ENCODE measurements around the gene PCBP2.

Gene PCBP2

GRCh38 chr12:53484686-53485575 lies 33.0 kb downstream of the PCBP2 start:
- Mint-ChIP-seq H3K27me3 (no peaks in the 10 kb centered on the region), H3K4me3 (no peak overlapping the region), H3K4me1 (peaks cover under 1% of the 10 kb centered on the region), H3K36me3 (peaks cover 37% of the 10 kb centered on the region), H3K27ac (no peak overlapping the region), H3K9me3 (no peaks in the 10 kb centered on the region)
- CTCF ChIA-PET: no interaction called here
- DNase-seq: no peak

- CTCF ChIA-PET: interaction anchor here (0.9 kb wide), 1 partner anchor 10 kb away, joined by 5 read pairs; no protein-coding TSS in a partner anchor
- no peaks in the 10 kb centered on the region for H3K9me3 Mint-ChIP-seq
- H3K36me3 Mint-ChIP-seq: peaks cover 34% of the 10 kb centered on the region
Measured at GRCh38 chr12:53485955-53486735, 34.2 kb downstream of the PCBP2 start.

DNA sequence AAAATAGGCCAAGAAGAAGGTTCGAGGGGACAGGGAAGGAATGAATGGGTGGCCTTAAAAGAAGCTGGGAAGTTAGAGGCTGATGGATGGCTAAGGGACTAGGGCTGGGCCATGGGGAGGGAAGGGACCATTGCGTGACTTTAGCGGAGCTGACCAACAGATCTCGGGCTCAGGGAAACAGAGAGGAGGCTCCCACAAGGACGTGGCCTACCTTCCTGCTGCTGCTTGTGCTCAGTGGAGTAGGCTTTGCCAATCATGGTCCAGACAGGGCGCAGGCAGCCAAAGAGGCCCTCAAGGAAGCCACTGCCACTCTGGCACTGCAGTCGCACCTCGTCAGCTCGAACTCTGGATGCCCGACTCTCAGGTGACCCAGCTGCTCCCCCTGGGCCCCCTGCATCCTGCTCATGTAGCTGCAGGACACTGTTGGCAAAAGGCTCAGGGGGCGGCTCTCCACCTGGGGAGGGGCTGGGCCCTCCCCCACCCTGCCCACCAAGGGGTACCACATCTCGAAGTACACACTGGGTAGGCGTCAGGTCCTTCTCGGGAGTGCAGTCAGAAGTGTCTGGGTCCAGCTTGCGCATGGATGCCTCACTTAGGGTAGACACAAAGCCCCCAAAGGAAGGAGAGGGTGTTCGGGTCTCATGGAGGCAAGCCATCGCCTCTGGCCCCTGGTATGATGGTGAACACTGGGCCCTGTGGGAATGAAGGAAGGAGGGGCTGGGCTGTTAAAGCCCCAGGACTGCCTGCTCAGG lies 35.0 kb downstream of the PCBP2 start:
- no peaks in the 10 kb centered on the region for H3K27me3 Mint-ChIP-seq
- no peak overlapping the region for H3K4me3 Mint-ChIP-seq
- peaks cover 30% of the 10 kb centered on the region for H3K36me3 Mint-ChIP-seq
- no peak for DNase-seq
- CTCF ChIA-PET: interaction anchor here (0.9 kb wide), 1 partner anchor 11 kb away, joined by 5 read pairs; no protein-coding TSS in a partner anchor
- no peak overlapping the region for H3K27ac Mint-ChIP-seq
- H3K4me1 Mint-ChIP-seq: no peaks in the 10 kb centered on the region
- no peaks in the 10 kb centered on the region for H3K9me3 Mint-ChIP-seq

More at GRCh38 chr12:53485955-53486735, 34.2 kb downstream of the PCBP2 start:
- Mint-ChIP-seq H3K4me1 (no peaks in the 10 kb centered on the region), H3K27ac (no peak overlapping the region), H3K4me3 (no peak overlapping the region), H3K27me3 (no peaks in the 10 kb centered on the region)
- DNase-seq: no peak

GRCh38 chr12:53489242-53489864 lies 37.5 kb downstream of the PCBP2 start:
- Mint-ChIP-seq H3K27ac (no peak overlapping the region), H3K4me1 (peaks cover 19% of the 10 kb centered on the region), H3K4me3 (no peak overlapping the region), H3K27me3 (no peaks in the 10 kb centered on the region), H3K9me3 (no peaks in the 10 kb centered on the region), H3K36me3 (peaks cover 16% of the 10 kb centered on the region)
- no peak for DNase-seq
- CTCF ChIA-PET: interaction anchor here (1.2 to 1.7 kb wide), 2 partner anchors 13 to 168 kb away, joined by 3 to 5 read pairs; partner anchors contain the start of gene AAAS

GRCh38 chr12:53492188-53492587 lies 40.3 kb downstream of the PCBP2 start:
- Mint-ChIP-seq H3K27ac (peak overlapping the region; percentile 69), H3K27me3 (no peaks in the 10 kb centered on the region), H3K9me3 (no peaks in the 10 kb centered on the region), H3K4me1 (peaks cover 33% of the 10 kb centered on the region), H3K36me3 (peaks cover 13% of the 10 kb centered on the region), H3K4me3 (peak overlapping the region; percentile 66)
- CTCF ChIA-PET: interaction anchor here (1.1 to 2.5 kb wide), 5 partner anchors 8 to 17 kb away, joined by 3 to 10 read pairs (median 4); partner anchors contain the start of gene TARBP2
- no peak for DNase-seq

DNA sequence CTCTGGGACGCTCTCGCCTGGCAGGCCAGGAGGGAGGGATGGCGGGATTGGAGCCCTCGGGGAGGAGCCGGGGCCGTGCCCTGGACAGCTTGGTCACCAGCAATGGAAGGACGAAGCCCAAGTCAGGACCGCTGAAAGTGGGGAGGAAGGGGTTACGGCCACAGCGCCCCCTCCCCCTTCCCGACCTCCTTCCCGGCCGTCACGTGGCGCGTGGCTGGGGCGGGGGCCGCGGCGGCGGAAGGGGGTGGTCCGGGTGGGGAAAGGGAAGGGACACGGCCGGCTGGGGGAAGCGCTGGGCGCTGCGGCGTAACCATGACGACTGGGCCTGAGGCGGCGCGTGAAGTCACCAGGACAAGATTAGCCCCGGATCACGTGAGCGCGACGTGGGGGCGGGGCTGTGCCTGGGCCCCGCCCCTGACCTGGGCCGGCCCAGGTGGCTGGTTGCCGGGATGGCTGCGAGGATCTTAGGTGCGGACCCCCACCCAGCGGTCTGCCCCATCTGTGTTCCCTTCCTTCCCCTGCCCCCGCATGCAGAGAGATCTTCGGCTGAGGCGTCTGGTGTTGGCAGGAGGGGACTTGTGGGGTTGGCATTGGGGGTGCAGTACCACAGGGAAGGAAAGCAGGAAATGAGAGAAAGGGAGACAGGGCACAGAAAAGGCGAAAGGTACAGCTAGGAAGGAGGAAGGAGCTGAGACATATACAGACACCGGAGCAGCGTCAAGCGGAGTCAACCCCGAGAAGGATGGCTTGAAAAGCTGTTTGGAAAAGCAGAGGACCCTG lies 41.1 kb downstream of the PCBP2 start:
- Mint-ChIP-seq H3K4me3 (peak overlapping the region; percentile 87), H3K27ac (peak overlapping the region; percentile 75), H3K27me3 (no peaks in the 10 kb centered on the region), H3K4me1 (peaks cover 42% of the 10 kb centered on the region), H3K9me3 (no peaks in the 10 kb centered on the region), H3K36me3 (peaks cover 7% of the 10 kb centered on the region)
- CTCF ChIA-PET: interaction anchor here (1.0 to 1.1 kb wide), 4 partner anchors 11 to 16 kb away, joined by 3 to 5 read pairs (median 4); no protein-coding TSS in a partner anchor
- DNase-seq: peak; percentile 93

GRCh38 chr12:53493610-53494391 lies 41.9 kb downstream of the PCBP2 start:
- Mint-ChIP-seq H3K9me3 (no peaks in the 10 kb centered on the region), H3K36me3 (peaks cover 5% of the 10 kb centered on the region)
- CTCF ChIA-PET: interaction anchor here (1.0 to 1.1 kb wide), 3 partner anchors 12 to 17 kb away, joined by 3 to 5 read pairs (median 4); no protein-coding TSS in a partner anchor

DNA sequence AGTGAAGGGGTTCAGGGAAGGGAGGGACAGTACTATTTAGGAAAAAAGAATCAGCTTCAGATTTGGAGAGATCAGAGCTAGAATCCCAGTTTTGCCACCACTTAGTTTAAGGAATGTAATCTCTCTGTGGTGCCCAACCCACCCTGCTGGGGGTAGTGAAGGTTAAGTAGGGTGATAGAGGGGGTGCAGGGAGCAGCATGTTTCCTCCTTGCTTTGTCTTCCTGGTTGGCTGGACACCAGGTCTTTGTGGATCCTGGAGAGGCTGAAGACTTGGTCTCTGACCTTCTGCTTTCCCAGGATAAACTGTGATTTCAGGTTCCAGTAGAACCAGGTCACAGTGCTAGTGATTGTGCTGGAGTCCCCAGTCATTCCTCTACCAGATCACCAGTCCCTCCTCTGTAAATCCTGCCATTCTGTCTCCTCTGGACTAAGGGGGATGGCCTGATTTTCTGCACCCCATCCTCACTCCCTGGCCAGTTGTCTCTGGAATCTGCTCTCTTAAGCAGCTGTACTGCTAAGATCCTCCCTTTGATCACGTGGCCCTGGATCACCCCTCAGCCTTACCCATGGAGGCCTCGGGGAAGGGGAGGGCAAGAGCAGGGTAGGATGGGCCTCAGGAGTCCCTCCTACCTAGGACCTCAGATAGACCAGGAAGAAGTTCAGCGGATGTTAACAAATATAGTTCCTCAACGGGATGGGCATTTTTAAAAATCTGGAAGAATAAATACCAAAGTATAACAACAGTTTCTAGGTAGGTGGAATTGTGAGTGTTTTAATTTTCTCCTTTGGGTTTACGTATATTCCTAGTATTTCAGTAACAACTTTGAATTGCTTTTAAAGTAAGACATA lies 44.2 kb downstream of the PCBP2 start:
- DNase-seq: no peak
- Mint-ChIP-seq H3K27ac (no peak overlapping the region), H3K9me3 (no peaks in the 10 kb centered on the region), H3K4me3 (no peak overlapping the region), H3K27me3 (no peaks in the 10 kb centered on the region), H3K36me3 (peaks cover 5% of the 10 kb centered on the region), H3K4me1 (peaks cover 60% of the 10 kb centered on the region)
- CTCF ChIA-PET: no interaction called here

More at GRCh38 chr12:53493610-53494391, 41.9 kb downstream of the PCBP2 start:
- H3K4me1 Mint-ChIP-seq: peaks cover 49% of the 10 kb centered on the region
- DNase-seq: no peak
- H3K4me3 Mint-ChIP-seq: peak overlapping the region; percentile 87
- H3K27ac Mint-ChIP-seq: peak overlapping the region; percentile 75
- no peaks in the 10 kb centered on the region for H3K27me3 Mint-ChIP-seq

DNA sequence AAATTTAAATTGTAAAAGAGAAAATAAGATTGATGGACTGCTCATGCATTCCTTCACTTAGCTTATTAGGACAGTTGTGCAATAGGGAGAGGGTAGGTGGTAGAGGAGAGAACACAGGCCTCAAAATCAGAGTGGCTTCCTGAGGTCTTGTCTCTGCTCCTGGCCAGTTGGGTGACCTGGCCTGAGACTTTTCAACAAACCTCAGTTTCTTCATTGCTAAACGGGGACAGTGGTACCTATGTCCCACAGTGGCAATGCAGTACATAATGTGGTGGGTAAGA lies 44.8 kb downstream of the PCBP2 start:
- Mint-ChIP-seq H3K27me3 (no peaks in the 10 kb centered on the region), H3K4me3 (no peak overlapping the region), H3K4me1 (peaks cover 60% of the 10 kb centered on the region), H3K36me3 (peaks cover 5% of the 10 kb centered on the region), H3K27ac (no peak overlapping the region), H3K9me3 (no peaks in the 10 kb centered on the region)
- CTCF ChIA-PET: no interaction called here
- DNase-seq: no peak

GRCh38 chr12:53497461-53497860 lies 45.6 kb downstream of the PCBP2 start:
- no peak overlapping the region for H3K27ac Mint-ChIP-seq
- H3K27me3 Mint-ChIP-seq: no peaks in the 10 kb centered on the region
- no peaks in the 10 kb centered on the region for H3K9me3 Mint-ChIP-seq
- peaks cover 5% of the 10 kb centered on the region for H3K36me3 Mint-ChIP-seq
- H3K4me3 Mint-ChIP-seq: peak overlapping the region; percentile 80
- peaks cover 63% of the 10 kb centered on the region for H3K4me1 Mint-ChIP-seq
- no peak for DNase-seq
- CTCF ChIA-PET: interaction anchor here (1.0 to 1.5 kb wide), 3 partner anchors 12 to 21 kb away, joined by 3 to 9 read pairs (median 5); no protein-coding TSS in a partner anchor

- CTCF ChIA-PET: interaction anchor here (0.7 to 1.5 kb wide), 4 partner anchors 11 to 57 kb away, joined by 3 to 9 read pairs (median 4); no protein-coding TSS in a partner anchor
Measured at GRCh38 chr12:53498235-53498630, 46.3 kb downstream of the PCBP2 start.

More at GRCh38 chr12:53498235-53498630, 46.3 kb downstream of the PCBP2 start:
- DNase-seq: no peak
- Mint-ChIP-seq H3K4me1 (peaks cover 63% of the 10 kb centered on the region), H3K27me3 (no peaks in the 10 kb centered on the region), H3K9me3 (no peaks in the 10 kb centered on the region), H3K27ac (peak overlapping the region; percentile 86), H3K36me3 (peaks cover 3% of the 10 kb centered on the region), H3K4me3 (peak overlapping the region; percentile 80)
